GM12865 (cell line): Measurements from ENCODE around the gene COMMD4.

Experiments
- DNase-seq: peaks from one replicate; pipeline ENCODE4 v3.0.0; 2010; ENCODE audit warnings: low read depth
- H3K4me3 ChIP-seq: 2 replicates; pipeline ENCODE4 v1.5.1; 2011; ENCODE audit warnings: mild to moderate bottlenecking, low read depth, low read length, control low read depth
- CTCF ChIP-seq: IDR thresholded peaks from 2 replicates; pipeline ENCODE4 v1.5.1; 2011; ENCODE audit warnings: low read length, control low read depth, low read depth, inconsistent platforms; ENCODE audit not compliant: insufficient read depth; ENCODE audit errors: missing control alignments

COMMD4 gene

GRCh38 chr15:75354454-75354853 lies 18.6 kb downstream of the COMMD4 start:
- no peak for TF ChIP-seq CTCF
- DNase-seq, result no peak
- H3K4me3 ChIP-seq, result no peak overlapping the region

GRCh38 chr15:75355369-75355768 lies 19.5 kb downstream of the COMMD4 start:
- DNase-seq, result no peak
- no peak for TF ChIP-seq CTCF

GRCh38 chr15:75356006-75356405 lies 20.1 kb downstream of the COMMD4 start:
- no peak overlapping the region for H3K4me3 ChIP-seq
- DNase-seq, result no peak
- TF ChIP-seq CTCF, result no peak

More at GRCh38 chr15:75355369-75355768, 19.5 kb downstream of the COMMD4 start:
- H3K4me3 ChIP-seq, result no peak overlapping the region

- no peak for DNase-seq
- no peak for TF ChIP-seq CTCF
- no peak overlapping the region for H3K4me3 ChIP-seq
These were observed 20.7 kb downstream of the COMMD4 start for GRCh38 chr15:75356517-75356916.

GRCh38 chr15:75357976-75358673 lies 22.3 kb downstream of the COMMD4 start:
- no peak overlapping the region for H3K4me3 ChIP-seq
- DNase-seq, result no peak

GRCh38 chr15:75358771-75359536 lies 23.1 kb downstream of the COMMD4 start:
- TF ChIP-seq CTCF, result no peak
- DNase-seq, result no peak
- H3K4me3 ChIP-seq, result no peak overlapping the region

More at GRCh38 chr15:75357976-75358673, 22.3 kb downstream of the COMMD4 start:
- no peak for TF ChIP-seq CTCF
